Right renal cortex interstitium (tissue), 3 donors: ENCODE measurements around the gene CITED2. TPM values are rescaled to one million over a fixed set of nuclear protein-coding genes. Genes with fewer than 3 reads are reported as not detected.
A peak's percentile ranks its signal among the peaks of the same experiment; 100 is the strongest.

ENCODE experiments used
- DNase-seq, 3 donors: peaks; one replicate each; pipeline ENCODE4 v3.0.0-alpha.2; 2013; ENCODE audit warnings: low read depth in 3 of 3, low spot score in 2 of 3
- polyA plus RNA-seq, 3 donors: library from polyadenylated mRNA; unstranded; fragments of 120-200 nt; gene quantifications; one replicate each; pipeline ENCODE4 v1.2.1, GENCODE V29; 2013; ENCODE audit not compliant: insufficient read length in 3 of 3

The CITED2 gene
- polyA plus RNA-seq, 3 donors, result 125 to 190 (median 154) TPM

GRCh38 chr6:139334806-139335446 lies 39.5 kb downstream of the CITED2 start:
- no peak for DNase-seq

- DNase-seq, result no peak
Observed at GRCh38 chr6:139330826-139331500, 43.5 kb downstream of the CITED2 start.

- DNase-seq, result no peak
Observed at GRCh38 chr6:139330306-139330705, 44.1 kb downstream of the CITED2 start.

GRCh38 chr6:139329224-139329623 lies 45.2 kb downstream of the CITED2 start:
- no peak for DNase-seq

- DNase-seq, result no peak
Observed at GRCh38 chr6:139327038-139327437, 47.4 kb downstream of the CITED2 start.

- DNase-seq, result no peak
Observed at GRCh38 chr6:139325686-139326085, 48.8 kb downstream of the CITED2 start.

- no peak for DNase-seq
Observed at GRCh38 chr6:139325125-139325524, 49.3 kb downstream of the CITED2 start.

GRCh38 chr6:139324301-139324555 lies 50.2 kb downstream of the CITED2 start:
- no peak for DNase-seq

GRCh38 chr6:139323511-139324300 lies 50.7 kb downstream of the CITED2 start:
- peak in 1 of 3 donors; percentile 52 for DNase-seq

Other genes with a start within 250 kb of the CITED2 start
- 10 to 100 TPM; 14.9 to 15.9 (median 15.0) TPM for gene HECA, start 239.6 kb downstream of the CITED2 start, polyA plus RNA-seq
- 1 to 10 TPM; 1.2 to 2.4 (median 1.8) TPM for gene TXLNB, start 82.7 kb downstream of the CITED2 start, polyA plus RNA-seq